Measurements from ENCODE around the gene INSR. TPM values are rescaled to one million over a fixed set of nuclear protein-coding genes. Genes with fewer than 3 reads are reported as not detected.

Gene INSR
- 13.2 and 40.0 TPM in 2 replicates for total RNA-seq

GRCh38 chr19:7293762-7294557, at the start of gene INSR:
Gene INSR, minus strand, starts transcription at chr19:7294414. Its CDS starts 523 bp downstream, at chr19:7293891.

GRCh38 chr19:7069042-7069903, 224.9 kb downstream of the INSR start, which contains the start of gene ZNF557:
Gene ZNF557, plus strand, starts transcription at chr19:7069703. Its CDS starts 5,372 bp downstream, at chr19:7075075.

Other genes with a start within 250 kb of the INSR start
- gene MBD3L2, start 245.1 kb downstream of the INSR start, total RNA-seq = not detected in 2 replicates
- not detected in 2 replicates for gene MBD3L3, start 235.7 kb downstream of the INSR start, total RNA-seq
- gene ZNF557, start 224.7 kb downstream of the INSR start, total RNA-seq = 17.5 and 20.3 TPM in 2 replicates
- 32.6 and 32.7 TPM in 2 replicates for gene ARHGEF18, start 54.5 kb upstream of the INSR start, total RNA-seq
- 1.5 and 6.2 TPM in 2 replicates for gene PEX11G, start 194.6 kb upstream of the INSR start, total RNA-seq
- 6.7 and 10.4 TPM in 2 replicates for gene ZNF358, start 221.7 kb upstream of the INSR start, total RNA-seq
- gene MCOLN1, start 228.2 kb upstream of the INSR start, total RNA-seq = 3.1 and 4.2 TPM in 2 replicates
- gene PNPLA6, start 241.3 kb upstream of the INSR start, total RNA-seq = 61.4 and 80.3 TPM in 2 replicates

Data from regular cardiac myocyte (primary cell).